ENCODE results near the gene BARHL1.

Gene BARHL1

DNA sequence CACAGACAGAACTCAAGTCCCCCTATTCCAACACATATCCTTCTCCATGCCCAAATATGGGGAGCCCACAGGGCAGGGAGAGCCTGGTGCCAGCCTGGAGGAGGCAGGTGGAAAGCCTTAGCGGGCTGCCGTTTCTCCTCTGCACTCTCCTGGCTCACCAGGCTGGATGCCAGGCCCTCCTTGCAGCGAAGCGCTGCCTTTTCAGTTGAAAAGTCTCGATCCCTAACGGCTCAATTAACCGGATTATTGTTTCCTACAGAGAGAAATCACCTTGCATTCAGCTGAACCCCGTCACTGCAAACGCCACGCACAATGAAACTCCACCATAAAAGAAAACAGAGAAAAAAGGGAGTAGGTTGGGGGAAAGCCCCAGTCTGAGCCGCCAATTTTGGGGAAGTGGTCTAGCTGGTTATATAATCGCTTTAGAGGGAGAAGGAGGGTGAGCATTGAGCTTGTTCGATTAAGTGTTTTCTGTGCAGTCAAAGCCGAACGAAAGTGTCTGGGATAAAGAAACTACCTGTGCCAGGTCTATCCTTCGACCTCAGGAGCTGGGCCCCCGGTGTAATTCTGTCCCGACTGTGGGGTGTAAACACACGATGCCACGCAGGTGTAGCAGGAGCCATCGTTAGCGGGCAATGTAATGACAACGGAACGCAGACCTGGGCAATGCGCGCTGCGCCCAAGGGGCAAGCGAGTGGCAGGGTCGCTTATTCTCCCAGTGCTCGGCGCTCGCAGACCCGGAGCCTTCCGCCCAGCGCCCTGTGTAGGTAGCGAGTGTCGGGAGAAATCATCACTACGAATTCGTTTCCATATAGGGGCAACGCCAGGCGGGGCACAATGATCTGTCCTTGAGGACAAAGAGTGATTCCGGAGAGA lies 3.8 kb downstream of the BARHL1 start:
- H3K9ac ChIP-seq (ENCODE audit: low read length) = no peak overlapping the region
- no peak overlapping the region for H2BK5ac ChIP-seq (ENCODE audit: low read length)
- peaks cover 91% of the 10 kb centered on the region for H3K27me3 ChIP-seq (ENCODE audit: insufficient read depth, low read length, poor library complexity)
- H4K5ac ChIP-seq (ENCODE audit: low read length) = no peak overlapping the region
- no peak overlapping the region for H2AK5ac ChIP-seq (ENCODE audit: low read length)
- no peak overlapping the region for H2BK120ac ChIP-seq (ENCODE audit: low read depth, low read length)
- no peak overlapping the region for H3K4me2 ChIP-seq (ENCODE audit: low read length)
- no CpG with 5 or more reads among the region's 42 CpGs for WGBS (ENCODE audit: extremely low coverage, insufficient coverage, low lambda C conversion rate)
- H3K79me2 ChIP-seq (ENCODE audit: control insufficient read depth, insufficient read depth, low read length) = no peaks in the 10 kb centered on the region
- H3K27ac ChIP-seq (ENCODE audit: low read depth, low read length) = no peak overlapping the region
- H2BK15ac ChIP-seq (replicated peaks; ENCODE audit: low read depth) = no peak overlapping the region
- no peak for DNase-seq
- no peak overlapping the region for H4K8ac ChIP-seq (ENCODE audit: low read depth, low read length)
- no peak overlapping the region for H3K18ac ChIP-seq (ENCODE audit: low read length)
- no peak overlapping the region for H3K4ac ChIP-seq (ENCODE audit: low read depth, low read length)
- H3K56ac ChIP-seq (ENCODE audit: low read length) = no peak overlapping the region
- H3K4me3 ChIP-seq (ENCODE audit: low read length) = no peak overlapping the region
- peaks cover 3% of the 10 kb centered on the region for H3K4me1 ChIP-seq (ENCODE audit: control insufficient read depth, low read depth, low read length)
- no peaks in the 10 kb centered on the region for H3K36me3 ChIP-seq (ENCODE audit: control insufficient read depth, insufficient read depth, low read length)
- H3K23ac ChIP-seq (ENCODE audit: low read length) = no peak overlapping the region
- H3K79me1 ChIP-seq (ENCODE audit: low read length) = no peaks in the 10 kb centered on the region

DNA sequence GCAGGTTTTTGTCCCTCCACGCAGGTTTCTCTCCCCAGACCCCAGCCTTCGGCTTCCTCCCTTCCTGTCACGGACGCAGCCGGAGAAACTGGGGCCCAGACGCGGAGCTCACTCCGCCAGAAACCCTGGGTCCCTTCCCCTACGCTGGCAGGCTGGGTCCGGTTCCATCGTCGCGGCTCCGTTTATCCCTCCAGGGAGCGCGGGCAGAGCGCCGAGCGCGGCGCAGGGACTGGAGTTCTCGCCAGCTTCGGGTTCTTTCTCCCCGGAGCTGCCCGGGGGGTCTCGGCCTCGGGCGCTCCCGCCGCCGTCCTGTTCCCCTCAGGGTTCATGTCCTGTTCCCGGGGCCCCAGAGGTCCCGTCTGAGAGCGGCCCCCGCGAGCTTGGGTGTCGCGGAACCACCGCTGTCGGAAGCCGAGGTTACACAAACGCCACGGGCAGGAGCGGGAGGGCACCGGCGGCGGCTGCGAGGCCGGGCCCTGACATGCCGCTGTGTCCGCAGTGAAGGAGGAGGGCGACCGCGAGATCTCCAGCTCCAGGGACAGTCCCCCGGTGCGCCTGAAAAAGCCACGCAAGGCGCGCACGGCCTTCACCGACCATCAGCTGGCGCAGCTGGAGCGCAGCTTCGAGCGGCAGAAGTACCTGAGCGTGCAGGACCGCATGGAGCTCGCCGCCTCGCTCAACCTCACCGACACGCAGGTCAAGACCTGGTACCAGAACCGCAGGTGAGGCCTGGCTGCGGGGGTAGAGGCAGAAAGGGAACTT lies 4.6 kb downstream of the BARHL1 start:
- Histone ChIP-seq H4K5ac (ENCODE audit: low read length) (no peak overlapping the region), H3K4me2 (ENCODE audit: low read length) (no peak overlapping the region), H3K27ac (ENCODE audit: low read depth, low read length) (no peak overlapping the region), H3K27me3 (ENCODE audit: insufficient read depth, low read length, poor library complexity) (peaks cover 90% of the 10 kb centered on the region), H4K8ac (ENCODE audit: low read depth, low read length) (no peak overlapping the region), H2BK5ac (ENCODE audit: low read length) (no peak overlapping the region), H3K18ac (ENCODE audit: low read length) (no peak overlapping the region), H2BK120ac (ENCODE audit: low read depth, low read length) (no peak overlapping the region), H2BK15ac (replicated peaks; ENCODE audit: low read depth) (no peak overlapping the region), H3K9ac (ENCODE audit: low read length) (no peak overlapping the region), H3K4me1 (ENCODE audit: control insufficient read depth, low read depth, low read length) (peaks cover 8% of the 10 kb centered on the region), H3K79me2 (ENCODE audit: control insufficient read depth, insufficient read depth, low read length) (no peaks in the 10 kb centered on the region), H3K36me3 (ENCODE audit: control insufficient read depth, insufficient read depth, low read length) (no peaks in the 10 kb centered on the region), H3K4me3 (ENCODE audit: low read length) (no peak overlapping the region), H3K4ac (ENCODE audit: low read depth, low read length) (no peak overlapping the region), H3K23ac (ENCODE audit: low read length) (no peak overlapping the region), H2AK5ac (ENCODE audit: low read length) (no peak overlapping the region), H3K56ac (ENCODE audit: low read length) (peak overlapping the region; percentile 11), H3K79me1 (ENCODE audit: low read length) (no peaks in the 10 kb centered on the region)
- no peak for DNase-seq
- no CpG with 5 or more reads among the region's 74 CpGs for WGBS (ENCODE audit: extremely low coverage, insufficient coverage, low lambda C conversion rate)

DNA sequence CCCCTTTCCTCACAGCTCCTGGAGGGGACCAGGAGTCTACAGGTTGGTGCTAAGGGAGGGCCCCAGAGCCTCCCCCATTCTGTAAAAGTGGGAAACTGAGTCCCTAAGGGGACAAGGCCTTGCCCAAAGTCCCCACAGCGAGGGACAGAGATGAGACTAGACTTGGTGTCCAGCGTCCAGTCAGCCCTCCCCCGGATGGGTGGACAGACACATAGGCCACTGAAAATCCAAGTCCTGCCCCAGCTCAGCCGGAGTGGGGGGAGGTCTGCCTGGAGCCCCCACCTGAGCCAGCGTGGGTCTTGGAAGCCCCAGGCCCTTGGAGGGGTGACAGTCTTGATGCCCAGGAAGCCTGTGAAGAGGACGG lies 5.2 kb downstream of the BARHL1 start:
- H3K4me3 ChIP-seq (ENCODE audit: low read length) = no peak overlapping the region
- DNase-seq = no peak
- H3K4ac ChIP-seq (ENCODE audit: low read depth, low read length) = no peak overlapping the region
- H3K36me3 ChIP-seq (ENCODE audit: control insufficient read depth, insufficient read depth, low read length) = no peaks in the 10 kb centered on the region
- H3K56ac ChIP-seq (ENCODE audit: low read length) = no peak overlapping the region
- no peak overlapping the region for H3K9ac ChIP-seq (ENCODE audit: low read length)
- H3K27ac ChIP-seq (ENCODE audit: low read depth, low read length) = no peak overlapping the region
- H3K4me2 ChIP-seq (ENCODE audit: low read length) = no peak overlapping the region
- no peak overlapping the region for H2BK15ac ChIP-seq (replicated peaks; ENCODE audit: low read depth)
- H3K23ac ChIP-seq (ENCODE audit: low read length) = no peak overlapping the region
- H2AK5ac ChIP-seq (ENCODE audit: low read length) = no peak overlapping the region
- peaks cover 89% of the 10 kb centered on the region for H3K27me3 ChIP-seq (ENCODE audit: insufficient read depth, low read length, poor library complexity)
- peaks cover 13% of the 10 kb centered on the region for H3K4me1 ChIP-seq (ENCODE audit: control insufficient read depth, low read depth, low read length)
- no peak overlapping the region for H4K5ac ChIP-seq (ENCODE audit: low read length)
- no peak overlapping the region for H2BK5ac ChIP-seq (ENCODE audit: low read length)
- H3K18ac ChIP-seq (ENCODE audit: low read length) = no peak overlapping the region
- no peak overlapping the region for H2BK120ac ChIP-seq (ENCODE audit: low read depth, low read length)
- H4K8ac ChIP-seq (ENCODE audit: low read depth, low read length) = no peak overlapping the region
- H3K79me1 ChIP-seq (ENCODE audit: low read length) = no peaks in the 10 kb centered on the region
- H3K79me2 ChIP-seq (ENCODE audit: control insufficient read depth, insufficient read depth, low read length) = no peaks in the 10 kb centered on the region
- WGBS (ENCODE audit: extremely low coverage, insufficient coverage, low lambda C conversion rate) = no CpG with 5 or more reads among the region's 6 CpGs

DNA sequence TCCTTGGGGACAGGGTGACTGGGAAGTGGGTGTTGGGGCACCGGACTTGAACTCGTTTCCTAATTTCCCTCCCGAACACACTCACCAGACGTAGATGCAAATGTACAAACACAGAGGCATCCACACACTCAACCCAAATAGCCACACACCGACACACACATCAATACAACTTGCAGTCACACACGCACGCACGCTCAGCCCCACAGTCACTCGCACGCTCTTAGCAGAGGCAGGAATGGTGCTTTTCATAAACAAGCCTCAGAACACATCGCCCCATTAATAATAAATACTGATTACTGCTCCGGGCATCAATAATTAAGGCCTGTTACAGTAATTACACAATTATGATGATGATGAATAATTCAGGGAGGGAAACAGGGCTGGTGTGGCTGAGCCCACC lies 5.7 kb downstream of the BARHL1 start:
- H3K56ac ChIP-seq (ENCODE audit: low read length) = no peak overlapping the region
- no peak overlapping the region for H3K23ac ChIP-seq (ENCODE audit: low read length)
- H3K4me1 ChIP-seq (ENCODE audit: control insufficient read depth, low read depth, low read length) = peaks cover 13% of the 10 kb centered on the region
- H3K4ac ChIP-seq (ENCODE audit: low read depth, low read length) = no peak overlapping the region
- no peak overlapping the region for H2AK5ac ChIP-seq (ENCODE audit: low read length)
- no peak for DNase-seq
- no peak overlapping the region for H4K8ac ChIP-seq (ENCODE audit: low read depth, low read length)
- H2BK120ac ChIP-seq (ENCODE audit: low read depth, low read length) = no peak overlapping the region
- no peak overlapping the region for H2BK5ac ChIP-seq (ENCODE audit: low read length)
- H3K36me3 ChIP-seq (ENCODE audit: control insufficient read depth, insufficient read depth, low read length) = no peaks in the 10 kb centered on the region
- H3K79me1 ChIP-seq (ENCODE audit: low read length) = no peaks in the 10 kb centered on the region
- WGBS (ENCODE audit: extremely low coverage, insufficient coverage, low lambda C conversion rate) = no CpG with 5 or more reads among the region's 12 CpGs
- H2BK15ac ChIP-seq (replicated peaks; ENCODE audit: low read depth) = no peak overlapping the region
- H3K4me2 ChIP-seq (ENCODE audit: low read length) = no peak overlapping the region
- no peak overlapping the region for H3K4me3 ChIP-seq (ENCODE audit: low read length)
- H4K5ac ChIP-seq (ENCODE audit: low read length) = no peak overlapping the region
- no peak overlapping the region for H3K9ac ChIP-seq (ENCODE audit: low read length)
- H3K18ac ChIP-seq (ENCODE audit: low read length) = no peak overlapping the region
- no peaks in the 10 kb centered on the region for H3K79me2 ChIP-seq (ENCODE audit: control insufficient read depth, insufficient read depth, low read length)
- H3K27me3 ChIP-seq (ENCODE audit: insufficient read depth, low read length, poor library complexity) = peaks cover 87% of the 10 kb centered on the region
- no peak overlapping the region for H3K27ac ChIP-seq (ENCODE audit: low read depth, low read length)

DNA sequence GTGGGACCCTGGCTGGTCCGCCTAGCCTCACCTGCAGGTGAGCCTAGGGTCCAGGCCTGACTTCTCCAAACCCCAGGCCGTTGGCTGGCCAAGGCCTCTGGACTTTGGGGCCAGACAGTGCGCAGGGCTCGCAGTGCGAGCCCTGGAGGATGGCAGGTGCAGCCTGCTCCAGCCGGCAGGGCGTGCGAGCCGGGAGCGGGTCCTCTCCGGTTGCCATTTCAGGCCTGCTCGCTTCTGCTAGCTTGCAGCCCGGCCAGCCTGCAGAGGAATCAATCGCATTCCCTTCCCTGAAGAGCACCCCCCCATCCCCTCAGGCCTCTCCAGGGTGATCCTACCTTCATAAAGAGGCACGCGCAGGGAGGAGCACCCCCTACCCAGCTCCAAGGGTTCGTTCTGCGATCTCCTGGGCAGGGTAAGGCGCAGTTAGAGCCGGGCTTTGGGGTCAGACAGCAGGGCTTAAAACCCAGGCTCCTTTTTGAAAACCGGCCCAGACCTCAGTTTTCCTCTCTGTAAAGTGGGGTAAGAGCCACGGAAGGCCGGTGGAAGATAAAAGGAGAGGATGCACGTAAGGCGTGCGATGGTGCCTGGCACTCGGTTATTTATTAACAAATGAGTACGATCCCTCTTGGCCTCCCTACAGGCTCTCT lies 6.2 kb downstream of the BARHL1 start:
- Histone ChIP-seq H3K18ac (ENCODE audit: low read length) (no peak overlapping the region), H3K79me2 (ENCODE audit: control insufficient read depth, insufficient read depth, low read length) (no peaks in the 10 kb centered on the region), H3K27me3 (ENCODE audit: insufficient read depth, low read length, poor library complexity) (peaks cover 82% of the 10 kb centered on the region), H3K4me1 (ENCODE audit: control insufficient read depth, low read depth, low read length) (peaks cover 13% of the 10 kb centered on the region), H2BK120ac (ENCODE audit: low read depth, low read length) (no peak overlapping the region), H2BK5ac (ENCODE audit: low read length) (no peak overlapping the region), H3K79me1 (ENCODE audit: low read length) (no peaks in the 10 kb centered on the region), H3K4me3 (ENCODE audit: low read length) (no peak overlapping the region), H4K8ac (ENCODE audit: low read depth, low read length) (no peak overlapping the region), H3K9ac (ENCODE audit: low read length) (no peak overlapping the region), H3K4ac (ENCODE audit: low read depth, low read length) (no peak overlapping the region), H3K4me2 (ENCODE audit: low read length) (no peak overlapping the region), H3K56ac (ENCODE audit: low read length) (no peak overlapping the region), H2BK15ac (replicated peaks; ENCODE audit: low read depth) (no peak overlapping the region), H3K23ac (ENCODE audit: low read length) (no peak overlapping the region), H3K36me3 (ENCODE audit: control insufficient read depth, insufficient read depth, low read length) (no peaks in the 10 kb centered on the region), H3K27ac (ENCODE audit: low read depth, low read length) (no peak overlapping the region), H4K5ac (ENCODE audit: low read length) (no peak overlapping the region), H2AK5ac (ENCODE audit: low read length) (no peak overlapping the region)
- no CpG with 5 or more reads among the region's 28 CpGs for WGBS (ENCODE audit: extremely low coverage, insufficient coverage, low lambda C conversion rate)
- peak; percentile 47 for DNase-seq

Measured in mesendoderm (in vitro differentiated cells).